C4-2B (cell line): ENCODE measurements around the gene MOGAT3.

Experiments used
- ZFX ChIP-seq: fragments of 450-650 bp; IDR thresholded peaks from 2 replicates; pipeline ENCODE4 v1.6.1; 2017
- TF ChIP-seq, protein P1 (sequence below): fragments of 450-650 bp; conservative IDR thresholded peaks from 2 replicates; pipeline ENCODE4 v1.5.1; 2017; ENCODE audit warnings: mild to moderate bottlenecking

DNA sequence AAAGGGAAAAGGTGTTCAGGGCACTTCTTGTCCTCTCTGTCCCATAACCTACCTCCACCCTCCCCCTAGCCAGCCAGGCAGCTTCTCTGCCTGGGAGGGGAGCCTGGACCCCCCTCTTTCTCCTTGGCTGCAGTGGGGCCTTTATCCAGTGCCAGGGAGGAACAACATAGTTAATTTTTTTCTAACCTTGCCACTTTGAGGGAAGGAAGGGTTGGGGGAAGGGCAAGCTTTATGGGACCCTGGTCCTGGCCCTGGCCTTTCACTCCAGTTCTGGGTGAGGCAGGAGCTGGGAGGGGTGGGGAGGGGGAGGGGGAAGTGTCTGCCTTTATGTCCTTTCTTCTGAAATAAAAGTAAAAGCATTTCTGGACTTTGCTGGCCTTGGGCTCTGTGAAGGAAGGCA lies 39.9 kb downstream of the MOGAT3 start:
- TF ChIP-seq, protein P1, sequence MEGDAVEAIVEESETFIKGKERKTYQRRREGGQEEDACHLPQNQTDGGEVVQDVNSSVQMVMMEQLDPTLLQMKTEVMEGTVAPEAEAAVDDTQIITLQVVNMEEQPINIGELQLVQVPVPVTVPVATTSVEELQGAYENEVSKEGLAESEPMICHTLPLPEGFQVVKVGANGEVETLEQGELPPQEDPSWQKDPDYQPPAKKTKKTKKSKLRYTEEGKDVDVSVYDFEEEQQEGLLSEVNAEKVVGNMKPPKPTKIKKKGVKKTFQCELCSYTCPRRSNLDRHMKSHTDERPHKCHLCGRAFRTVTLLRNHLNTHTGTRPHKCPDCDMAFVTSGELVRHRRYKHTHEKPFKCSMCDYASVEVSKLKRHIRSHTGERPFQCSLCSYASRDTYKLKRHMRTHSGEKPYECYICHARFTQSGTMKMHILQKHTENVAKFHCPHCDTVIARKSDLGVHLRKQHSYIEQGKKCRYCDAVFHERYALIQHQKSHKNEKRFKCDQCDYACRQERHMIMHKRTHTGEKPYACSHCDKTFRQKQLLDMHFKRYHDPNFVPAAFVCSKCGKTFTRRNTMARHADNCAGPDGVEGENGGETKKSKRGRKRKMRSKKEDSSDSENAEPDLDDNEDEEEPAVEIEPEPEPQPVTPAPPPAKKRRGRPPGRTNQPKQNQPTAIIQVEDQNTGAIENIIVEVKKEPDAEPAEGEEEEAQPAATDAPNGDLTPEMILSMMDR = no peak
- no peak for TF ChIP-seq ZFX
